Effector memory CD4-positive, alpha-beta T cell (primary cell): ENCODE measurements around the gene GMEB2.
A peak's percentile ranks its signal among the peaks of the same experiment; 100 is the strongest.

Source experiments
- DNase-seq, 3 donors: peaks; one replicate each; pipeline ENCODE4 v3.0.0-alpha.2; 2020
- H3K27ac ChIP-seq: 2 replicates; pipeline ENCODE4 v1.7.0; 2013; ENCODE audit warnings: mild to moderate bottlenecking, low read length, moderate library complexity; ENCODE audit not compliant: insufficient read depth, poor library complexity, severe bottlenecking
- H3K27me3 ChIP-seq: replicated peaks from 2 replicates; pipeline ENCODE4 v1.7.0; 2013; ENCODE audit warnings: mild to moderate bottlenecking, low read length; ENCODE audit not compliant: insufficient read depth, control insufficient read depth, poor library complexity, severe bottlenecking
- H3K36me3 ChIP-seq: 2 replicates; pipeline ENCODE4 v1.7.0; 2013; ENCODE audit warnings: mild to moderate bottlenecking, low read length, moderate library complexity; ENCODE audit not compliant: control insufficient read depth, insufficient read depth
- H3K4me1 ChIP-seq: 2 replicates; pipeline ENCODE4 v1.7.0; 2013; ENCODE audit warnings: low read length, mild to moderate bottlenecking; ENCODE audit not compliant: control insufficient read depth, insufficient read depth, poor library complexity, severe bottlenecking
- H3K4me3 ChIP-seq: 2 replicates; pipeline ENCODE4 v1.7.0; 2013; ENCODE audit warnings: low read length, low read depth, mild to moderate bottlenecking; ENCODE audit not compliant: insufficient read depth, poor library complexity, severe bottlenecking
- H3K9me3 ChIP-seq: 2 replicates; pipeline ENCODE4 v1.7.0; 2013; ENCODE audit warnings: mild to moderate bottlenecking, low read length, moderate library complexity; ENCODE audit not compliant: control insufficient read depth

The GMEB2 gene

DNA sequence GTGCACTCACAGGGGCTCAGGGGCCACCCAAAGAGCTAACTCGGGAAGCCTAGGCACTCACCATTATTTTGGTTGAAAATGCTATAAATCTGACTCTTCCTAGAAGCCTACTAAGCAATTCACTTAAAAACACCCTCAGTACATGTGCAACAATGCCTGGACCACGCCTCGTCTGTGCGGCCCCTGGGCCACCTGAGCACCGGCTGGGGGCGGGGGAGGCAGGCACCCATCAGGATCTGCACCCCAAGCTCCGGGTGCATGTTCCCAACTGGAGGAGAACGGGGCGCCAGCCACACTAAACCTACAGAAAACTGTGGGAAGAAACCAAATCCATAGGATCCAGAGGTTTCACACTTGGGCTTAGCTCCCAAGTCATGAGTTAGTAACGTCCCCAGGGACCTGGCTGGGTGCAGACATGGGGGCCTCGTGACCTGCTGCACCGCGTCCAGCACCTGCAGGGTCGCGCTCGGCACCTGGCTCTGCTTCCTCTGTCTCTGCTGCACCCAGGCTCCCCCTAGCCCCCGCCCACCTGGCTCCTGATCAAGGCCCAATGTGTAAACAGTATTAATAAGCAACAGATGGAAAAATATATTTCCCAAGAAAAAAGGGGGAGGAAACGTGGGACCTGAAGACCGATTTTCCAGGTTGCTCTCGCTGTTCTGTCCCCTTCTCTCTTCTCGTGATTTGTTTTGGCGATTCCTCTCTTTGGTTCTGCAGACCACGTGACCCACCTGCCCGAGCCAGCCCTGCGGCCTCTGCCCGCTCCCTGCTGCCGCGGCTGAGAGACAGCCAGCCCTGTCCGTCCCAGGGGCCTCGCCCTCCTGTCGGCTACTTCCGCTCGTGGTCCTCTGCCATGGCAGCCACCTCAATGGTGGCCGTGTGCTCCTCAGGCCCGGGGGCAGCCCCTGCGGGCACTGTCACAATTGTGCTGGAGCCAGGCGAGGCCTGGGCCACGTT is 37.4 kb downstream of the GMEB2 start:
- peaks cover 44% of the 10 kb centered on the region for H3K36me3 ChIP-seq
- no peak overlapping the region for H3K4me3 ChIP-seq
- H3K27ac ChIP-seq, result no peak overlapping the region
- no peak for DNase-seq
- H3K27me3 ChIP-seq, result no peaks in the 10 kb centered on the region
- H3K9me3 ChIP-seq, result no peaks in the 10 kb centered on the region
- H3K4me1 ChIP-seq, result peaks cover 4% of the 10 kb centered on the region

DNA sequence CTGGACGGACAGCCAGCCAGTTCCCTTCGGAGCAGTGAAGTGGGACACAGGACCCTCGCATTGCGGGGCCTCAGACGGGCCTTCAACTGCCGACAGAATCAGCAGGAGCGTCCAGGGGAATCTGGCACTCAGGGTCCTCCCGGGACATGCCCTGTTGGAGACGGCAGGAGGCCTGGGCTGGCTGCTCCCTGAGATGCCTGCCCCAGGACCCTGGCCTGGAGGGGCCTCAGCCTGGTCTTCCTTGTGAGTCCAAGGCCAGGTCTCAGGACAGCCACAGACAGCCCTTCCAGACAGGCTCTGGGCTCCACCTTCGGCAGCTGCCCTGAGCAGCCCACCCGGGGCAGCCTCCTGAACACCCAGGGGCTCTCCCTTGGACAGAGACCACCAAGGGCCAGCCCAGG is 38.3 kb downstream of the GMEB2 start:
- H3K27me3 ChIP-seq, result no peaks in the 10 kb centered on the region
- H3K27ac ChIP-seq, result no peak overlapping the region
- peaks cover 44% of the 10 kb centered on the region for H3K36me3 ChIP-seq
- H3K4me3 ChIP-seq, result no peak overlapping the region
- no peaks in the 10 kb centered on the region for H3K9me3 ChIP-seq
- DNase-seq, result no peak
- peaks cover 4% of the 10 kb centered on the region for H3K4me1 ChIP-seq

DNA sequence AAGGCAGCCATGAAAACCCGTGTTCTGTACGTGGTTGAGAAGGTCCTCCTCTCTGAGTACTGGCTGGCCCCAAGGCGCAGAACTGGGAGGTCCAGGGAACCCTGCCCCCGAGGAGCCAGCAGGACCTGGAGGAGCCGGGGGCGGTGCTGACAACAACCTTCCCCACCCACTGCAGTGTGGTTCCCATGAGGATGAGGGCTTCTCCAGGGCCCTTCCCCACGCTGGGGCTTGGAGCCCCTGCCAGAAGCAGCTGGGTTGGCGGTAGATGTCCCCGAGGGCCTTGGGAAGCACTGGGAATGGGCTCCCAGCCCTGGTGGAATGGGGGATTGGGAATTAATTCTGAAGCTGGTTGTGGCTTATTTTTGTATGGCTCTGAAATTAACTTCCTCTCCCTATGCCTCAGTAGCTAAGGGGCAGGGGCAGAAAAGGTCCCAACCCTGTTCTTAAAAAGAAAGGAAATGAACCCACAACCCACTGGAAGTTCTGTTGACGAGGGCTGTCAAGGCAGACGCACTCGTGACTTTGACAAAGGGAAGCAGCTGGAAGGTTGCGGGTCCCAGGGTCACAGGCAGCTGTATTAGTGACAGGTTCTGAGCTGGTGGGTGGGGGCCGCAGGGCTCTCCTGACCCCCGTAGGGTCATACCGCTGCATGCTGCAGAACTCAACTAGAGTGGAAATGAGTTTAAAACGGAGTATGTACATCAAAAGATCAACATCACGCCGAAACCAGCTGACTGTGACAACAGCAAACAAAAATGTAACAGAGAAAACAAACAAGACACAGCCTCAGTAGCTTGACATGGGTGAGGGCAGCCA is 38.9 kb downstream of the GMEB2 start:
- H3K27me3 ChIP-seq, result no peaks in the 10 kb centered on the region
- peaks cover 37% of the 10 kb centered on the region for H3K36me3 ChIP-seq
- no peak overlapping the region for H3K4me3 ChIP-seq
- no peak for DNase-seq
- no peaks in the 10 kb centered on the region for H3K9me3 ChIP-seq
- H3K27ac ChIP-seq, result no peak overlapping the region
- H3K4me1 ChIP-seq, result peaks cover 4% of the 10 kb centered on the region

DNA sequence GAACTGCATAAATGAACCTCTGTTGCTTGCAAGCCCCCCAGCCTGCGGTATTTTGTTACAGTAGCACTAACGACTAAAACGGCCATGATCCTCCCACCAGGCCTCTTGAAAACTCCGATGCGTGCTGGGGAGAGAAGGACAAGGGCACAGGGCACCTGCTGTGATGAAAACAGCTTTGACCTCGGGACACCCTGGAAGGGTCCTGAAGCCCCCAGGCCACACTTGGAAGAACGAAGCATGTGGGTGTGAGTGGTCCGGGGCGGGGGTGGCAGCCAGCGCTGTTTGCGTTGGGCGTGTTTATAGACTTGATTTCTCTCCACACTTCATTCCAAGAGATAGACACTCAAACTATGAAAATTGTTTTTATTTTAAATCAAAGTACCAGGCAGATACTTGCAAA is 39.6 kb downstream of the GMEB2 start:
- DNase-seq, result no peak
- H3K4me1 ChIP-seq, result peaks cover 4% of the 10 kb centered on the region

DNA sequence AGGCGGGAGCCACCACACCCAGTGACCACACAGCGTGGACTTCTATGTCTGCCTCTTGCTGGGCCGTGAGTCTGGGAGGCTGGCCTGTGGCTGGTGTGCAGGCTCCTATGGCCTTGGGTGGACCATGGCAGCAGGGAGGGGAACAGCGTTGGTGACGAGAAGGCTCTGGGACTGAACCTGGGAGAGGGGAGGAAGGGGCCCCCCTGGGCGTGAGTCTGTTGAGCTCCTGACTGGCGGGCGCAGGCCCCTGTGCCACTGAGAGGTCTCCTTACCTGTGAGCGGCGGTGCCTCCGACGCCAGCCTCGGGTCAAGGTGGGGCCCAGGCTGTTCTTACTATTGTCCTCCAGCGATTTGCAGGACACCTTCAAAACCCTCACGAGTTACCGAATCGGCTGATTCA is 40.1 kb downstream of the GMEB2 start:
- Histone ChIP-seq H3K4me3 (no peak overlapping the region), H3K27me3 (no peaks in the 10 kb centered on the region), H3K36me3 (peaks cover 25% of the 10 kb centered on the region), H3K4me1 (peaks cover 4% of the 10 kb centered on the region), H3K9me3 (no peaks in the 10 kb centered on the region), H3K27ac (no peak overlapping the region)
- no peak for DNase-seq

More for the DNA sequence above, 39.6 kb downstream of the GMEB2 start:
- Histone ChIP-seq H3K27me3 (no peaks in the 10 kb centered on the region), H3K27ac (no peak overlapping the region), H3K4me3 (no peak overlapping the region), H3K36me3 (peaks cover 30% of the 10 kb centered on the region), H3K9me3 (no peaks in the 10 kb centered on the region)

DNA sequence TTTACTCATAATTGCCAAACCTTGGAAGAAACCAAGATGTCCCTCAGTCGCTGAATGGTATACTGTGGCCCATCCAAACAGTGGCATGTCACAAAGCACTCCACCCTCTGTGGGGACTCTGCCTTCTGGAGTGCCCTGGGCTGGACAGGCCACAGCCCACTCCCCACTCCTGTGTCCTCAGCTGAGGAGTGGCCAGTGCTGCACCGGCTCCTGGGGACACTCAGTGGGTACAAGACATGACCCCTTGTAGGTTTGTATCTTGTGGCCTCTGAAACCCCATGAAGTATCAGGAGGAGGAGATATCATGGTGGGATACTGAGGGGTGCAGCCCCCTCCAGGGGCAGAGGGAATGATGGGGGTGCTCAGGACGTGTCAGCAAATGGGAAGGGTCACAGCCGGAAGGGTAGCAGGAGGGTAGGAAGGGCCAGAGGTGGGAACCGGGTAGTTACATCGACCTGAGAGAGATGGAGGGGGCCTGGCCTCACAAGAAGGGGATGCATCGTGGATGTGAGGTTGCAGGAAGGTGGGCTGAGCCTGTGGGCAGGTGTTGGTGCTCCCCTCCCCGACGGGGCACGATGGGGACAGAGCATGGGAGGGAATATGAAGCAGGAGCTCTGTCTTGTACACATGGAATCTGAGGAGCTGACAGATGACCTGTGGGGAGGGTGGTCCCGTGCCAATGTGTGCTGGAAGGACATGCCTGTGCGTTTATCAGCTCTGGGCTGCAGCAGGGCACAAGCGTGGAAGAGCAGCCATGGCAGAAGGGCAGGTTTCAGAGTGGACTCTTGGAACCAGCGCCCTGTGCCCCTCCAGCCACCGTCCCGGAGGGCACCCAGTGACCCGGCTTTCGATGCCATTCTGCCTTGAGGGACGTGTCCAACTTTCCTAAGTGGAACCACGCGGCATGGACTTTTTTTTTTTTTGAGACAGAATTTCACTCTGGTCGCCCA is 41.0 kb downstream of the GMEB2 start:
- H3K9me3 ChIP-seq, result no peaks in the 10 kb centered on the region
- peaks cover 4% of the 10 kb centered on the region for H3K4me1 ChIP-seq
- DNase-seq, result no peak
- H3K36me3 ChIP-seq, result peaks cover 17% of the 10 kb centered on the region
- no peaks in the 10 kb centered on the region for H3K27me3 ChIP-seq
- no peak overlapping the region for H3K4me3 ChIP-seq
- no peak overlapping the region for H3K27ac ChIP-seq

DNA sequence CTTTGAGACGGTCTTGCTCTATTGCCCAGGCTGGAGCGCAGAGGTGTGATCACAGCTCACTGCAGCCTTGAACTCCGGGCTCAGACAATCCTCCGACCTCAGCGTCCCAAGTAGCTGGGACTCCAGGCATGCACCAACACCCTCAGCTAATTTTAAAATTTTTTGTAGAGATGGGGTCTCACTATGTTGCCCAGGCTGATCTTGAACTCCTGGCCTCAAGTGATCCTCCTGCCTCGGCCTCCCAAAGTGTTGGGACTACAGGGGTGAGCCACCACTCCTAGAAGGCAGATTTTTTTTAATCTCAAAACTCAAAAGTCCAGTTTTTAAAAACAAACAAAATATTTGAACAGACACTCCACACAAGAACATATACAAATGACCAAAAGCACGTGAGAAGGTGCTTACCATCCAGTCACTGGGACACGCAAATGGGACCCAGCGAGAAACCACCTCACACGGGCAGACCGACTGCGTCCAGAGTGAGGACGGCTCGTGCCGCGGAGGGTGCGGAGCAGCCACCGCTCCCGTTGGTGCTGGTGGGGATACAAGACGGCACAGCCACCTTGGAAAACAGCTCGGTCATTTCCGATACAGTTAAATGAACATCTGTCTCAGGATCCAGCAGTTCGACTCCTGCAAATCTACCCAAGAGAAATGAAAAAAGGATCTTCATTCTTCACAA is 44.4 kb downstream of the GMEB2 start:
- no peak for DNase-seq
- Histone ChIP-seq H3K36me3 (no peaks in the 10 kb centered on the region), H3K4me1 (no peaks in the 10 kb centered on the region), H3K4me3 (no peak overlapping the region), H3K9me3 (no peaks in the 10 kb centered on the region), H3K27ac (no peak overlapping the region), H3K27me3 (no peaks in the 10 kb centered on the region)

DNA sequence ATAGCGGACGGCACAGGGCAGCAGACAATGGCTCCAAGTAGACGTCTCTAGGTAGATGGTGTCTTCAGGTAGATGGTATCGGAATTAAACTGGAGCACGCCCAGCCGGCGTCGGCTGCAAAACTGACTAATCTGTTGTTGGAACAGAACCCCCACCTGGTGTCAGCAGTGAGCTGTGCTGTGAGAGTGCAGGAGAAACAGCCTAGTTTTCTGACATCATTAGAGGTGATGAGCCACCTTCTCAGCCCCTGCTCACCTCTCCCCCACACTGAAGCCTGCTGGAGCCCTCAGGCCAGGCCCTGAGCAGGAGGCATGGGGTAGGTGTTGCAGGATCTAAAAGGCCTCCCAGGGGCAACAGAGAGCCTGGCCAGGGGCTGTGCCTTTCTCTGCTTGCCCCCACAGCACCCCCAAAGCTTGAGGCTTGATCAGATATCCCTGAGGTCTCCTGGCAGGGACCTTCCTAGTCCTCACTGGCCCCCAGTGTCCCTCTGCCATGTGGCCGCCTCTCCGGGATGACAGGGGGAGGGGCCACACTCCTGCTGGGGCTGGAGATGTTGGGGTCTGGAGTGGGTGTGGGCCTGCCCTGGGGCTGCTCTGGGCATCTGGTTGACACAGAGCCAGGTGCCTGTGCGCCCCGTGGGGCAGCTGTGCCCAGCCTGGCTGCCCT is 46.0 kb downstream of the GMEB2 start:
- DNase-seq, result peak; percentile 47 to 51 (median 50)
- no peaks in the 10 kb centered on the region for H3K36me3 ChIP-seq
- H3K9me3 ChIP-seq, result no peaks in the 10 kb centered on the region
- no peaks in the 10 kb centered on the region for H3K4me1 ChIP-seq
- no peak overlapping the region for H3K27ac ChIP-seq
- no peak overlapping the region for H3K4me3 ChIP-seq
- no peaks in the 10 kb centered on the region for H3K27me3 ChIP-seq
